SK-N-SH treated with all-trans-retinoic acid at 6 μM for 48 hours (cell line): Measurements from ENCODE around the gene PSME3.

ENCODE experiments used
- ATAC-seq: fragments of 200-7000 bp; cut with Tn5 transposase; 3 replicates; pipeline ENCODE4 v1.9.1; 2020; ENCODE audit warnings: mild to moderate bottlenecking, moderate library complexity
- ARNTL ChIP-seq: fragments of 450-650 bp; formaldehyde crosslinking; IDR thresholded peaks from 2 replicates; pipeline ENCODE4 v1.5.0; 2020; ENCODE audit warnings: low read depth, mild to moderate bottlenecking, moderate library complexity, borderline replicate concordance
- BACH2 ChIP-seq: fragments of 250-450 bp; sonication (Bioruptor Pico); IDR thresholded peaks from 2 replicates; pipeline ENCODE4 v1.9.0; 2021; ENCODE audit warnings: mild to moderate bottlenecking, borderline replicate concordance
- CREB5 ChIP-seq: fragments of 250-450 bp; sonication (Bioruptor Pico); IDR thresholded peaks from 2 replicates; pipeline ENCODE4 v1.5.1; 2020; ENCODE audit warnings: low read depth, mild to moderate bottlenecking, moderate library complexity
- CSDC2 ChIP-seq: fragments of 250-450 bp; sonication (Bioruptor Pico); IDR thresholded peaks from 2 replicates; pipeline ENCODE4 v1.5.0; 2020; ENCODE audit warnings: mild to moderate bottlenecking, moderate library complexity
- CSRNP3 ChIP-seq: fragments of 250-450 bp; sonication (Bioruptor Pico); IDR thresholded peaks from 2 replicates; pipeline ENCODE4 v1.5.1; 2021; ENCODE audit warnings: mild to moderate bottlenecking, moderate library complexity
- ESRRG ChIP-seq: fragments of 250-450 bp; sonication (Bioruptor Pico); IDR thresholded peaks from 2 replicates; pipeline ENCODE4 v1.6.1; 2021; ENCODE audit warnings: mild to moderate bottlenecking
- GLIS3 ChIP-seq: fragments of 250-450 bp; sonication (Bioruptor Pico); IDR thresholded peaks from 2 replicates; pipeline ENCODE4 v1.5.0; 2020; ENCODE audit warnings: mild to moderate bottlenecking, moderate library complexity
- ISL1 ChIP-seq: fragments of 250-450 bp; sonication (Bioruptor Pico); IDR thresholded peaks from 2 replicates; pipeline ENCODE4 v2.1.2; 2022; ENCODE audit warnings: mild to moderate bottlenecking, moderate library complexity
- OSR1 ChIP-seq: fragments of 250-450 bp; sonication (Bioruptor Pico); IDR thresholded peaks from 2 replicates; pipeline ENCODE4 v1.8.0; 2022; ENCODE audit warnings: moderate library complexity, mild to moderate bottlenecking, inconsistent platforms
- PATZ1 ChIP-seq: fragments of 250-450 bp; sonication (Bioruptor Pico); IDR thresholded peaks from 2 replicates; pipeline ENCODE4 v1.8.0; 2020; ENCODE audit warnings: mild to moderate bottlenecking, moderate library complexity, borderline replicate concordance
- POU6F1 ChIP-seq: fragments of 250-450 bp; sonication (Bioruptor Pico); IDR thresholded peaks from 2 replicates; pipeline ENCODE4 v1.8.0; 2021; ENCODE audit warnings: low read depth, mild to moderate bottlenecking, moderate library complexity, borderline replicate concordance
- RARB ChIP-seq: fragments of 250-450 bp; sonication (Bioruptor Pico); IDR thresholded peaks from 2 replicates; pipeline ENCODE4 v1.8.0; 2021; ENCODE audit warnings: mild to moderate bottlenecking, moderate library complexity
- SNAI2 ChIP-seq: fragments of 250-450 bp; sonication (Bioruptor Pico); IDR thresholded peaks from 2 replicates; pipeline ENCODE4 v1.5.0; 2020; ENCODE audit warnings: mild to moderate bottlenecking, moderate library complexity
- TCF4 ChIP-seq: fragments of 250-450 bp; sonication (Bioruptor Pico); IDR thresholded peaks from 2 replicates; pipeline ENCODE4 v1.8.0; 2021; ENCODE audit warnings: mild to moderate bottlenecking, moderate library complexity, borderline replicate concordance
- TOX ChIP-seq: fragments of 250-450 bp; sonication (Bioruptor Pico); IDR thresholded peaks from 2 replicates; pipeline ENCODE4 v1.8.0; 2021; ENCODE audit warnings: mild to moderate bottlenecking, moderate library complexity, borderline replicate concordance
- TSHZ2 ChIP-seq: fragments of 250-450 bp; sonication (Bioruptor Pico); IDR thresholded peaks from 2 replicates; pipeline ENCODE4 v1.5.0; 2020; ENCODE audit warnings: mild to moderate bottlenecking, moderate library complexity
- ZC3H10 ChIP-seq: fragments of 250-450 bp; sonication (Bioruptor Pico); IDR thresholded peaks from 2 replicates; pipeline ENCODE4 v1.5.1; 2021; ENCODE audit warnings: mild to moderate bottlenecking, moderate library complexity
- ZFP3 ChIP-seq: fragments of 250-450 bp; sonication (Bioruptor Pico); IDR thresholded peaks from 2 replicates; pipeline ENCODE4 v1.5.0; 2020; ENCODE audit warnings: mild to moderate bottlenecking, moderate library complexity
- ZFP30 ChIP-seq: fragments of 450-650 bp; formaldehyde crosslinking; IDR thresholded peaks from 2 replicates; pipeline ENCODE4 v1.5.0; 2022; ENCODE audit warnings: mild to moderate bottlenecking, moderate library complexity
- ZNF565 ChIP-seq: fragments of 450-650 bp; formaldehyde crosslinking; conservative IDR thresholded peaks from 2 replicates; pipeline ENCODE4 v1.5.0; 2020; ENCODE audit warnings: low read depth, mild to moderate bottlenecking, moderate library complexity
- ZNF70 ChIP-seq: fragments of 450-650 bp; formaldehyde crosslinking; IDR thresholded peaks from 2 replicates; pipeline ENCODE4 v1.5.0; 2020; ENCODE audit warnings: mild to moderate bottlenecking, moderate library complexity
- ZNF8 ChIP-seq: fragments of 450-650 bp; formaldehyde crosslinking; IDR thresholded peaks from 2 replicates; pipeline ENCODE4 v1.5.0; 2020; ENCODE audit warnings: mild to moderate bottlenecking, moderate library complexity

Gene PSME3

GRCh38 chr17:42852351-42852750 lies 19.2 kb downstream of the PSME3 start:
- ATAC-seq: no peak
- TF ChIP-seq ISL1 (CRISPR knock-in tag): no peak
- TF ChIP-seq, all 23 proteins: peak for 0

GRCh38 chr17:42853004-42853403 lies 19.8 kb downstream of the PSME3 start:
- no peak for ATAC-seq
- TF ChIP-seq RARB (CRISPR knock-in tag) (no peak), ZNF70 (CRISPR knock-in tag) (no peak), ZFP3 (CRISPR knock-in tag) (no peak), CSDC2 (CRISPR knock-in tag) (no peak), ZNF8 (CRISPR knock-in tag) (no peak), TOX (CRISPR knock-in tag) (no peak), BACH2 (CRISPR knock-in tag) (no peak), OSR1 (CRISPR knock-in tag) (no peak)
- TF ChIP-seq, all 23 proteins: peak for 0

GRCh38 chr17:42853597-42853967 lies 20.4 kb downstream of the PSME3 start:
- no peak for ATAC-seq
- TF ChIP-seq POU6F1 (CRISPR knock-in tag) (no peak), SNAI2 (CRISPR knock-in tag) (no peak), TOX (CRISPR knock-in tag) (no peak), RARB (CRISPR knock-in tag) (no peak), ESRRG (no peak), CSRNP3 (no peak), ISL1 (CRISPR knock-in tag) (no peak), PATZ1 (no peak), TCF4 (no peak), ZNF565 (CRISPR knock-in tag) (no peak), CSDC2 (CRISPR knock-in tag) (no peak), ZFP3 (CRISPR knock-in tag) (no peak), OSR1 (CRISPR knock-in tag) (no peak), BACH2 (CRISPR knock-in tag) (no peak), GLIS3 (CRISPR knock-in tag) (no peak), TSHZ2 (CRISPR knock-in tag) (no peak), ZNF70 (CRISPR knock-in tag) (no peak), ZFP30 (no peak), ZC3H10 (no peak)

- no peak for ATAC-seq
- TF ChIP-seq BACH2 (CRISPR knock-in tag) (no peak), GLIS3 (CRISPR knock-in tag) (no peak), OSR1 (CRISPR knock-in tag) (no peak), TSHZ2 (CRISPR knock-in tag) (no peak), CSDC2 (CRISPR knock-in tag) (no peak), ZFP3 (CRISPR knock-in tag) (no peak), ARNTL (CRISPR knock-in tag) (no peak), ZNF8 (CRISPR knock-in tag) (no peak), TCF4 (no peak), CREB5 (CRISPR knock-in tag) (no peak), ZFP30 (no peak), TOX (CRISPR knock-in tag) (no peak)
Measured at GRCh38 chr17:42853968-42854790, 21.0 kb downstream of the PSME3 start.
